Cerebellar nuclear complex (tissue), 1 donor: Measurements from ENCODE around the gene MEGF10.
A peak's percentile ranks its signal among the peaks of the same experiment; 100 is the strongest.

Experiments used
- DNase-seq, 2 experiments: peaks; one replicate each; lab custom pipeline; 2025; lab: John Stamatoyannopoulos, UW

MEGF10 gene

GRCh38 chr5:127369796-127370195 is 79.2 kb downstream of the MEGF10 start:
- no peak for DNase-seq

DNA sequence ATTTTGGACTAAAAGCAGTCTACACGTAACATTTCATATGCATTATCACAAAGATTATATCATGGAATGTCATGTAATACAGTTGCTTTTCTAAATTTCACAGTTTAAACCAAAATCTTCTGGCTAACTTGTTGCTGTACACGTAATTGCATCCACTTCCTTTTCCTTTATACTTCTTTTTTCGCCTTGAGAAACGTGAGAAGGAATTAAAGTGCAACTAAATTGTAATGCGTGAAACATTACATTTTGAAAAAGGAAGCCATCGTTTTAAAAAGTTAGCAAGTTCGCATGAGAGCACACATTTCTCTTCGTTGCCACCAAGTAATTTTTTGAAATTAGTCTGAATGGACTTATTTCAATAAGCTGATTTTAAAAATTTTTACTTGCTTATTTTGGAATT is 80.0 kb downstream of the MEGF10 start:
- DNase-seq: no peak

DNA sequence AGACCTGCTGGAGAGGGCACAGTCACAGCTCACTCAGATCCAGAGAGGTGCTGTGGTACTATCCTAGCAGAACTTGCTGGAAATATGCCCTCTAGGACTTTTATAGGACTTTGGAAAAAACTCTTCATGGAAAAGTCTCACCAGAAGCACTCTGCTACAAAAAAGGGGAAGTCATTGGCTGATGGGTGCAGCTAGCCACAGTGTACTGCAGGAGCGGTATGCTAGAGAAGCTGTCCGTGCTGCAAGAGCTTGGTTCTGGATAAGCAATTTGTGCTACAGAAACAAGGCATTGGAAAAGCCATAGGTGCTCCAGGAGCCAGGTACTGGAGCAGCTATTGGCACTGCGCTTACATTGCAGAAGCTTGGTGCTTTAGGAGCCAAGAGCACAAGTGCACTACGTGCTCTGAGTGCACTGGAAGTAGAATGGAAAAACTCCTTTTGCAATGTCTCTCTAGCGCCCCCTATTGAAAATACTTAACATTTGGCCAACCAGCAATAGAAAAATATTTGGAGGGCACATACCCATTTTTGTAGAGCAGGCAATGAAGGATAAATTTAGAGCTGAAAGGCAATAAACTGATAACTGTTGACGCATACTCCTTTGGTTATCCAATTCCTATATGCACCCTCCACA is 83.4 kb downstream of the MEGF10 start:
- no peak for DNase-seq

GRCh38 chr5:127375124-127375523 is 84.5 kb downstream of the MEGF10 start:
- no peak for DNase-seq

DNA sequence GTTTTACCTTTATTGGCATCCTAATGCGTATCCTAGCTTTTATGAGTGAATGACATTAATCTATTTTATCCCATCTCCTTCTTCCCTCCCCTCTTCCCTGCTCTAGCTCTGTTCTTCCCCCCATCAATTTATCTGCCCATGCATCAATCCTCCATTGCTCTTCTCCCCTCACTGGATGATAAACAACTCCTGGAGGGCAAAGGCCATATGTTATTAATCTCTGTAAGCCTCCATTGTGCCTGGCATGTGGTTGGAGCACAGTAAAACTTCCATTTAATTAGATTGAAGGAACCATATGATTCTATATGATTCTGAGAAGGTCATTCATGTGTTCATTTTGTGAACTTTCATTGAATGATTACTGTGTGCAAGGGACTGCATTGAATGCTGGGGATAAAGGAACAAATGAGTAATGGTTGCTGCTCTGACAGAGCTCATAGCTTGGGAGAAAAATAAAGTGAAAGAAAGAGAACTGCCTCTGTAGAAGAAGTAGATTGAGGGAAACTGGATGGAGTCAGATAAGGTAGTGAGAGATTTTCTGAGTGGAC is 85.0 kb downstream of the MEGF10 start:
- no peak for DNase-seq

- no peak for DNase-seq
Observed at GRCh38 chr5:127377651-127378050, 87.1 kb downstream of the MEGF10 start.

DNA sequence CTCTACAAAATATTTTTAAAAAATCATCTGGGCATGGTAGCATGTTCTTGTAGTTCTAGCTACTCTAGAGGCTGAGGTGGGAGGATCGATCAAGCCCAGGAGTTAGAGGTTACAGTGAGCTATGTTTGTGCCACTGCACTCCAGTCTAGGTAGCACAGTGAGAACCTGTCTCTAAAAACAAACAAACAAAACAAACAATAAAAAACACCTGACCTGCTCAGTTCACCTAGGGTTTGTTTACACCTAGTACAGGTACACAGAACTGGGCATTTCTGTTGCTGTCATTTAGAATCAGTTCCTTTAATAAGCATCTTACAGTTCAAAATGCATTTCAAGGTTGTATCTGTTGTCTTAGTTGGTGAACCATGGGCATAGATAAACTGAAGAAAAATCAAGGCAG is 95.3 kb downstream of the MEGF10 start:
- DNase-seq: no peak

- DNase-seq: no peak
Observed at GRCh38 chr5:127386557-127386956, 96.0 kb downstream of the MEGF10 start.

GRCh38 chr5:127389601-127390000 is 99.0 kb downstream of the MEGF10 start:
- DNase-seq: no peak

DNA sequence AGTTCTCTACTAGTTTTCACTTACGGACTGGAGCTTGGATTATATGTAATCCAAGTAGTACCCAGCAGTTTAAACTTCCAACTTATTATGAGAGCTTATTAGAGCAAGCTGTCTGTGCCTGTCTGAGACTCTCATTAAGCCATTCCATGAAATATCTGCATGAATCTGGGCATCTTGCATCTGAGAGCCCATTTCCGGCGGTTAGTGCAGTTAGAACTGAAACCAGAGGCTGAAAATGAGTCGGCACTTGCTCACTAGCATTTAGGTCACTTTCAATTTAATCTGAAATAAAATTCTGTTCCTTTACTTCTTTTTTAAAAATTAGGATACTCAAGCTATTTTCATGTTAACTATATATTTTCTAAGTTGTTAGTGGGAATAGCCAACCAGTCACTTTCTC is 102.2 kb downstream of the MEGF10 start:
- DNase-seq: no peak

DNA sequence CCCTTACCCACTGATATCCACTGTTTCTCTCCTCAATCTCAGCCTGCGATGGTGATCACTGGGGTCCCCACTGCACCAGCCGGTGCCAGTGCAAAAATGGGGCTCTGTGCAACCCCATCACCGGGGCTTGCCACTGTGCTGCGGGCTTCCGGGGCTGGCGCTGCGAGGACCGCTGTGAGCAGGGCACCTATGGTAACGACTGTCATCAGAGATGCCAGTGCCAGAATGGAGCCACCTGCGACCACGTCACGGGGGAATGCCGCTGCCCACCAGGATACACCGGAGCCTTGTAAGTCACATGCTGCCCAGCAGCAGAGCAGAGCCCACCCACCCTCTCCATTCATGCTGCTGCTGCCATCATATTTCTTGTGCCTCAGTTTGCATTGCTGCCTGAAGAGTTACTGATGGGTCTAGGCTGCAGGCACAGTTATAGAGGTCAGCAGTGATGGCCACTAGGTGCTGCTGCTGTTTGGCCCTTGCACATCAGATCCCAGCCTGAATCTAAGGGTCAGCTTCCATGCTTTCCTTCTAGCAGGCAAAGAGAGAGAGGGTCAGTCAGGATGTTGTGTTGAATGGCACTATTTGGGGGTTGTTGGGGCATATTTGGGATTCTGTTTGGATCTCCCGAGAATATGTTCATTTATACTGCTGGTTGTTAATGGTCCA is 106.0 kb downstream of the MEGF10 start:
- DNase-seq: no peak

DNA sequence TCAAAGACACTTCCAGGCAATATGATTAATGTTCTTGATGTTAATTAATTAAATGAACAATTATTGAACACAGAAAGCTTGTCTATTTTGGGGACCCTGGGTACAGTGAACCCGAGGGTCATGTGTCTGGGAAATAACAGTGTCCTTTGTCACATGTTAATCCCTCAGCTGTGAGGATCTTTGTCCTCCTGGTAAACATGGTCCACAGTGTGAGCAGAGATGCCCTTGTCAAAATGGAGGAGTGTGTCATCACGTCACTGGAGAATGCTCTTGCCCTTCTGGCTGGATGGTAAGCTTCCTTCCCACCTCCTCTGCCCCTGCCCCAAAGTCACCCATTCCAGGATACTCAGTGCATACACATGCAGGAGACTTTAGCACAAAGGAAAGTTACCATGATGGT is 107.9 kb downstream of the MEGF10 start:
- DNase-seq: no peak

GRCh38 chr5:127399068-127399467 is 108.5 kb downstream of the MEGF10 start:
- DNase-seq: no peak

- no peak for DNase-seq
Observed at GRCh38 chr5:127400539-127400938, 109.9 kb downstream of the MEGF10 start.

DNA sequence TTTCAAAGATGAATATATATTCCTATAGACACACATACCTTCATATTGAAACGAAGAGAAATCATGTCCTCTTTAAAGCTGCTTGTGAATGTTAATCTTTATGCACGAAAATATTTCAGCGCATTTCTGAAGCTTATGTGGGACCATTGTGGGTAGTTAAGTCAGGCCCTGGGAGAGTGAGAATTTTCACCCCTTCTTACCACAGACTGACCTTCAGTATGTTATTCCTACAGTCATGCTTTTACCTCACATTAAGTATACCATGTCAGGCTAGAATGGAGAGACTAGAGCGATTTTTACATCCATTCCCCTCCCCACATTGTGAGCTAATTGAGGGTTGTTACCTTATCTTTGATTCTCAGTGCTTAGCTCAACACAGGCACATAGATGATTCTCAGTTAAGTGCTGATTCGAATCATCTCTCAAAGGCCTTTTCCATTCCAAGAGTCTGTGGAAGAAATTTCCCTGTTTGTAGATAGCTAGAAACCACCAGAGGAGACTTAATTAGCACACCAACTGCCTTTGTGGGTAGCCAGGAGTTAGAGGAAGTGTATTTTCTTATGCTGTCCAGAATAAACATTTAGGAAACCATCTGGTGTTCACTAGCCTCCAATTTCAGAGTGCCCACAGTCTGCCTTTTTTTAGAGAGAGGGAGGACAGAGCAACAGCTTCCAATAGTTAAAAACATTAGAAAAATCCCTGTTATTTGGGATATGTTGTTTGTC is 110.5 kb downstream of the MEGF10 start:
- DNase-seq: peak in 1 of 2 experiments; percentile 39

DNA sequence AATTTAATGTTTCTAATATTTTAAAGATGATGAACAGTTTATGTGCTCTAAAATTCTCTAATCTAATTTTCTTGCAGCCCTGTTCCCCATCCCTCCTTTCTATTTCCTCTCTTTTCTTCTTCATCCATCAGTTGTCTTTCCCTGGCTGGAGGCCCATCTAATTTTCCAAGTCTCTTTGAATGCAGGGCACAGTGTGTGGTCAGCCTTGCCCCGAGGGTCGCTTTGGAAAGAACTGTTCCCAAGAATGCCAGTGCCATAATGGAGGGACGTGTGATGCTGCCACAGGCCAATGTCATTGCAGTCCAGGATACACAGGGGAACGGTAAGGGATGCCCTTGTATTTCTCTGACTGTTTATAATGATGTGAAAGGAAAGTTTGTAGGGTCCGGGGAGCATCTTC is 111.8 kb downstream of the MEGF10 start:
- no peak for DNase-seq

DNA sequence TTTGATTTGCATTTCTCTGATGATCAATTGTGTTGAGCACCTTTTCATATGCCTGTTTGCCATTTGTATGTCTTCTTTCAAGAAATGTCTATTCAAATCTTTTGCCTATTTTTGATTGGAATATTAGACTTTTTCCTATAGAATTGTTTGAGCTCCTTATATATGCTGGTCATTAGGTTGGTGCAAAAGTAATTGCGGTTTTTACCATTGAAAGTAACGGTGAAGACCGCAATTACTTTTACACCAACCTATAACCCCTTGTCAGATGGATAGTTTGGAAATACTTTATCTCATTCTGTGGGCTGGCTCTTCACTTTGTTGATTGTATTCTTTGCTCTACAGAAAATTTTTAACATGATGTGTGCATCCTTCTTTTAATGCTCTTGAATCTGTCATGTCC is 113.6 kb downstream of the MEGF10 start:
- DNase-seq: no peak

GRCh38 chr5:127406326-127407121 is 115.9 kb downstream of the MEGF10 start:
- no peak for DNase-seq

- DNase-seq: peak in 1 of 2 experiments; percentile 37
Observed at GRCh38 chr5:127409246-127409917, 118.8 kb downstream of the MEGF10 start.

GRCh38 chr5:127409921-127410675 is 119.5 kb downstream of the MEGF10 start:
- DNase-seq: no peak

GRCh38 chr5:127410959-127411358 is 120.4 kb downstream of the MEGF10 start:
- DNase-seq: no peak
